Body of pancreas (tissue), 4 donors: Measurements from ENCODE around the gene NUP210L.

Source experiments
- POLR2A ChIP-seq, 3 donors: fragments of 450-650 bp; IDR thresholded peaks; one replicate each; pipeline ENCODE4 v1.6.1; 2016; ENCODE audit warnings: antibody characterized with exemption in 3 of 3, mild to moderate bottlenecking in 2 of 3
- TF ChIP-seq, protein P1 (sequence below), 7 experiments: fragments of 450-650 bp in 4 of 7; fragments of 200-600 bp in 3 of 7; sonication (generic) in 3 of 7; IDR thresholded peaks; one replicate each; pipeline ENCODE4 v1.5.1; 2016 to 2019; ENCODE audit warnings: antibody characterized with exemption in 7 of 7

GRCh38 chr1:154199563-154199879 lies 44.6 kb upstream of the NUP210L start:
- TF ChIP-seq, protein P1, sequence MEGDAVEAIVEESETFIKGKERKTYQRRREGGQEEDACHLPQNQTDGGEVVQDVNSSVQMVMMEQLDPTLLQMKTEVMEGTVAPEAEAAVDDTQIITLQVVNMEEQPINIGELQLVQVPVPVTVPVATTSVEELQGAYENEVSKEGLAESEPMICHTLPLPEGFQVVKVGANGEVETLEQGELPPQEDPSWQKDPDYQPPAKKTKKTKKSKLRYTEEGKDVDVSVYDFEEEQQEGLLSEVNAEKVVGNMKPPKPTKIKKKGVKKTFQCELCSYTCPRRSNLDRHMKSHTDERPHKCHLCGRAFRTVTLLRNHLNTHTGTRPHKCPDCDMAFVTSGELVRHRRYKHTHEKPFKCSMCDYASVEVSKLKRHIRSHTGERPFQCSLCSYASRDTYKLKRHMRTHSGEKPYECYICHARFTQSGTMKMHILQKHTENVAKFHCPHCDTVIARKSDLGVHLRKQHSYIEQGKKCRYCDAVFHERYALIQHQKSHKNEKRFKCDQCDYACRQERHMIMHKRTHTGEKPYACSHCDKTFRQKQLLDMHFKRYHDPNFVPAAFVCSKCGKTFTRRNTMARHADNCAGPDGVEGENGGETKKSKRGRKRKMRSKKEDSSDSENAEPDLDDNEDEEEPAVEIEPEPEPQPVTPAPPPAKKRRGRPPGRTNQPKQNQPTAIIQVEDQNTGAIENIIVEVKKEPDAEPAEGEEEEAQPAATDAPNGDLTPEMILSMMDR (IDR thresholded peaks at IDR 0.05) = peak in 1 of 7 experiments; percentile 3
- no peak for TF ChIP-seq POLR2A (IDR thresholded peaks at IDR 0.05)
